ENCODE measurements around the gene NPAS3.
"Not testable (repeated sequence)": the region's sequence is repeated elsewhere in the genome, so short reads cannot be mapped to it uniquely, and the experiment has no call there.

NPAS3 gene

GRCh38 chr14:33065634-33066033 lies 127.0 kb downstream of the NPAS3 start:
- no peak for DNase-seq (ENCODE audit: extremely low read depth in 1 of 2, low read depth in 1 of 2)

- DNase-seq (ENCODE audit: extremely low read depth in 1 of 2, low read depth in 1 of 2) = no peak
Observed at GRCh38 chr14:33068040-33068439, 129.4 kb downstream of the NPAS3 start.

GRCh38 chr14:33068626-33069025 lies 129.9 kb downstream of the NPAS3 start:
- no peak for DNase-seq (ENCODE audit: extremely low read depth in 1 of 2, low read depth in 1 of 2)

GRCh38 chr14:33070475-33070874 lies 131.8 kb downstream of the NPAS3 start:
- DNase-seq (ENCODE audit: extremely low read depth in 1 of 2, low read depth in 1 of 2) = no peak

- DNase-seq (ENCODE audit: extremely low read depth in 1 of 2, low read depth in 1 of 2) = no peak
Observed at GRCh38 chr14:33073023-33073422, 134.3 kb downstream of the NPAS3 start.

- no peak for DNase-seq (ENCODE audit: extremely low read depth in 1 of 2, low read depth in 1 of 2)
Observed at GRCh38 chr14:33081259-33081658, 142.6 kb downstream of the NPAS3 start.

- DNase-seq (ENCODE audit: extremely low read depth in 1 of 2, low read depth in 1 of 2) = no peak
Observed at GRCh38 chr14:33085799-33086198, 147.1 kb downstream of the NPAS3 start.

- DNase-seq (ENCODE audit: extremely low read depth in 1 of 2, low read depth in 1 of 2) = not testable (repeated sequence)
Observed at GRCh38 chr14:33088274-33088673, 149.6 kb downstream of the NPAS3 start.

- no peak for DNase-seq (ENCODE audit: extremely low read depth in 1 of 2, low read depth in 1 of 2)
Observed at GRCh38 chr14:33098016-33098415, 159.3 kb downstream of the NPAS3 start.

- no peak for DNase-seq (ENCODE audit: extremely low read depth in 1 of 2, low read depth in 1 of 2)
Observed at GRCh38 chr14:33103489-33103888, 164.8 kb downstream of the NPAS3 start.

- no peak for DNase-seq (ENCODE audit: extremely low read depth in 1 of 2, low read depth in 1 of 2)
Observed at GRCh38 chr14:33103966-33104365, 165.3 kb downstream of the NPAS3 start.

GRCh38 chr14:33110737-33111443 lies 172.2 kb downstream of the NPAS3 start:
- DNase-seq (ENCODE audit: extremely low read depth in 1 of 2, low read depth in 1 of 2) = no peak

GRCh38 chr14:33114331-33114730 lies 175.7 kb downstream of the NPAS3 start:
- DNase-seq (ENCODE audit: extremely low read depth in 1 of 2, low read depth in 1 of 2) = no peak

GRCh38 chr14:33118668-33119067 lies 180.0 kb downstream of the NPAS3 start:
- DNase-seq (ENCODE audit: extremely low read depth in 1 of 2, low read depth in 1 of 2) = no peak

GRCh38 chr14:33120341-33120740 lies 181.7 kb downstream of the NPAS3 start:
- no peak for DNase-seq (ENCODE audit: extremely low read depth in 1 of 2, low read depth in 1 of 2)

GRCh38 chr14:33120966-33121365 lies 182.3 kb downstream of the NPAS3 start:
- DNase-seq (ENCODE audit: extremely low read depth in 1 of 2, low read depth in 1 of 2) = no peak

GRCh38 chr14:33123281-33123680 lies 184.6 kb downstream of the NPAS3 start:
- no peak for DNase-seq (ENCODE audit: extremely low read depth in 1 of 2, low read depth in 1 of 2)

GRCh38 chr14:33126433-33126832 lies 187.8 kb downstream of the NPAS3 start:
- no peak for DNase-seq (ENCODE audit: extremely low read depth in 1 of 2, low read depth in 1 of 2)

- no peak for DNase-seq (ENCODE audit: extremely low read depth in 1 of 2, low read depth in 1 of 2)
Observed at GRCh38 chr14:33127531-33127930, 188.9 kb downstream of the NPAS3 start.

GRCh38 chr14:33131801-33132200 lies 193.1 kb downstream of the NPAS3 start:
- no peak for DNase-seq (ENCODE audit: extremely low read depth in 1 of 2, low read depth in 1 of 2)

GRCh38 chr14:33134162-33134561 lies 195.5 kb downstream of the NPAS3 start:
- DNase-seq (ENCODE audit: extremely low read depth in 1 of 2, low read depth in 1 of 2) = no peak

GRCh38 chr14:33134975-33135374 lies 196.3 kb downstream of the NPAS3 start:
- DNase-seq (ENCODE audit: extremely low read depth in 1 of 2, low read depth in 1 of 2) = no peak

Measured in stimulated activated CD8-positive, alpha-beta memory T cell treated with anti-CD3 and anti-CD28 coated beads, Interleukin-7, amount 100 ng/mL, for 48 hours (primary cell).